HG03060 (cell line): ENCODE measurements around the gene RAD51B.
"Not testable (repeated sequence)": the region's sequence is repeated elsewhere in the genome, so short reads cannot be mapped to it uniquely, and the experiment has no call there.

ENCODE experiments used
- ATAC-seq: cut with Tn5 transposase; IDR thresholded peaks from one replicate; pipeline ENCODE4 v1.9.1; 2021; ENCODE audit warnings: low read depth, moderate number of reproducible peaks; ENCODE audit not compliant: unreplicated experiment

Gene RAD51B

GRCh38 chr14:68015356-68016254 lies 196.0 kb downstream of the RAD51B start:
- no peak for ATAC-seq

DNA sequence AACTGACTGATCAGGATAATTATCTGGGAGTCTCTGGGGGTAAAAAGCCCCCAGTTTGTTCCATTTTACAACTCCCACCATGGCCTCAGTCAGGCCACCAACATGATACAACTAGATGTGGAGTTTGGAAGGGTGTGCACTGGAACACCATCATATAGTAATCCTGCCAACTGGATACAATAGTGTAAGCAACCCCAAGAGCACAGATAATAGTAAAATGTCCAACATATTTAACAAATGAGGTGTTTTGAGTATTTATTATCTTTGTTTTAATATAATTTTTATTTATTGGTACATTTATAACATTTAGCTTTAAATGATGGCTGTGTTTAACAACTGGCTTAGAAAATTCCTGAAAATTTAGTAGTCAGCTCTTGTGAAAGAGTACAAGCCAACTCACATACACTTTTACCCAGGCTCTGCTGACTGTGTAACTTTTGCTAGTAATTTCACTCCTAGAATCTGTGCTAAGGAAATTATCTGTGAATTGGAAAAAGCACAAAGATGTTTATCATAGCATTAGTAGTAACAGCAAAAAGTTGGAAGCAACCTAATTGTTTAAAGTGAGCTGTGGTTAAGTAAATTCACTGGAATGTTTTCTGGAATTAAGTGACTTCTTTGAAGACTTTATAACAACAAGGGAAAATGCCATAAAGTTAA lies 196.8 kb downstream of the RAD51B start:
- ATAC-seq: no peak

- no peak for ATAC-seq
These were observed 199.0 kb downstream of the RAD51B start for GRCh38 chr14:68018598-68018997.

GRCh38 chr14:68020493-68020892 lies 200.9 kb downstream of the RAD51B start:
- no peak for ATAC-seq

DNA sequence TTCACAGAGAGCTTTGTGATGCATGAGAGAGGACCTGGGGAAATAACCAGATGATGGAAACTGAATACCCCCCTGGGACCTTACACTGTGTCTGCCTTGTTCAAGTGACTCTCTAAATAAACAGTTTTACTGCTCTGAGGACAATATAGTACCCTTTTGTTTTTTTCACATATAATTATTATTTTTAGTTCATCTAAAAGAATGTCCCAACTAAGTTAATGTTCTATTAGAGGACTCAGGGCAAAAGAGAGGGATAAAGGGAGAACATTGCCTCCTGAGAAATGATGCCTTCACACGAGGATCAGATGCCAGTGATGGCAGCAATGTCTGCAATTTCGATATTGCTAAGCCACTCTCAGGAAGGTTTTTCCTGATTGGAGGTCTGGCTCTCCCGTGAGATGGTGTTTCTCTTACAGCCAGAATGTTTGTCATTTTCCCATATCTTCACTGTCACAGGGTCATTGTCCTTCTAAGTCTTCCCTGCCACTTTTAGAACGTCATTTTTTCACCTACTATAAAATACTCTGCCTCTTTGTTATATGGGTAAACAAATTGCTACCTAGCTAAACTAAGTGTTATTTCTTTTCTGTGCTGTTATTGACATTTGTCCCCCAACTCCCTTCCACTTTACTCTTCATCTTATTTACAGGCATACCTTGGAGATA lies 201.6 kb downstream of the RAD51B start:
- ATAC-seq: no peak

- no peak for ATAC-seq
These were observed 207.7 kb downstream of the RAD51B start for GRCh38 chr14:68027276-68027675.

DNA sequence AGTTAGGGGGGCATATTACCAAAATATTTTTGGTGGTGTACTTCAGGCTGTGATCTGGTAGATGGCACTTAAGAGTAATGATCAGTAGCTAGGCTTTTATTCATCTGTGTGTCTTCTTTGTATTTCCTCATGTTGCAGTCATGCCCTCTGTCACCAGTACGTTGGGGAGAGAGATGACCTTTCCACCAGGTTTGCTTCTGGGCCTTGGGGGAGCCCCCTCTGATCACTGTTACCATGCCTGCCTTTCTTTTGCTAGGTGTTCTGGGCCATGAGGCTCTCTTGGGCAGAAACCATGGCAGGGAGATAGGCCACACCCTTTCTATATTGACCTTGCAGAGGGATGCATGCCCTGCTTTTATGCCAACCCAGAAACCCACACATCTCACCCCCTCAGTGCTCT lies 208.5 kb downstream of the RAD51B start:
- ATAC-seq: no peak

- not testable (repeated sequence) for ATAC-seq
These were observed 211.4 kb downstream of the RAD51B start for GRCh38 chr14:68031011-68031410.

- no peak for ATAC-seq
These were observed 212.6 kb downstream of the RAD51B start for GRCh38 chr14:68032154-68032553.

GRCh38 chr14:68033336-68033932 lies 213.9 kb downstream of the RAD51B start:
- no peak for ATAC-seq

GRCh38 chr14:68034896-68035295 lies 215.3 kb downstream of the RAD51B start:
- no peak for ATAC-seq

GRCh38 chr14:68036202-68036601 lies 216.6 kb downstream of the RAD51B start:
- ATAC-seq: no peak

GRCh38 chr14:68039593-68039992 lies 220.0 kb downstream of the RAD51B start:
- no peak for ATAC-seq

DNA sequence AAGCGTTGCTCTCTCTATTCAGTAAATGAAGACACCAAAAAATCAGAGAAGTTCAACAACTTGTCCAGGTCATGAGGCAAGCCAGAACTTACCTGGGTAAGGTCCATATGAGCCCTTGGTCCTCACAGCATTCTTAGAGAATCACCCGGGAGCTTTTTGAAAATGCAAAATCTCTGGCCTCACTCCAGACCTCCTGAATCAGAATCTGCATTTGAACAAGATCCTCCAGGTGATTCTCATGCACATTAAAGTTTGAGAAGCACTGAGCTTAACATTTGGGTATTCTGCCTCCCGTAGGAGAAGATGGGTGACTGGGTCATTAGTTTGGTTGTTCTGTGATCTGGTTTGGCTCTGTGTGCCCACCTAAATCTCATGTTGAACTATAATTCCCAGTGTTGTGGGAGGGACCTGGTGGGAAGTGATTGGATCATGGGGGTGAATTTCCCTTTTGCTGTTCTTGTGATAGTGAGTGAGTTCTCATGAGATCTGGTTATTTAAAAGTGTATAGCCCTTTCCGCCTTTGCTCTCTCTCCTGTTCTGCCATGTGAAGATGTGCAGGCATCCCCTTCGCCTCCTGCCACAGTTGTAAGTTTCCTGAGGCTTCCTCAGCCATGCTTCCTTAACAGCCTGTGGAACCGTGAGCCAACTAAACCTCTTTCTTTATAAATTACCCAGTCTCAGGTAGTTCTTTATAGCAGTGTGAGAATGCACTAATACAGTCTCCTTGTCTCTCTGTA lies 221.2 kb downstream of the RAD51B start:
- no peak for ATAC-seq

DNA sequence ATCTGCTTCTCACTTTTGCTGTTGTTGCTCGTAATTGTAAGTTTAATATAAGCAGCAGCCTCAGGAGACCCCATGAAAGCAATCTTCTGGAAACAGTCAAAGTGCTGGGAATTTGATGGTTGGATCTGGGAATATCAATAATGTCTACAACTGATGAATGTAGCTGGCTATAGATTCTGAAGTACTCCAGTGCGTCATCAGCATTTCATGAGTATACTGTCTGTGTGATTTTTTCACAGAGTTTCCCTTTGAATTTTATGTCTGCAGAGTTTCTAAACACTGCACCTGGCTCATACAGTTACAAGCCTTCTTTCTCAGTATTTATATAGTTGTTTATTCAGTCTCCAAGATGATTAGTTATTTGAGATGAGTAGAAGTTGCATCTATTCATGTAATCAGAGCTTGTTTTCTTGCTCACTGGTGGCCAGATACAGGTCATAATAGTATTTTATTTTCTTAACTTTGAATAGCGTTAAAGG lies 222.3 kb downstream of the RAD51B start:
- ATAC-seq: no peak

DNA sequence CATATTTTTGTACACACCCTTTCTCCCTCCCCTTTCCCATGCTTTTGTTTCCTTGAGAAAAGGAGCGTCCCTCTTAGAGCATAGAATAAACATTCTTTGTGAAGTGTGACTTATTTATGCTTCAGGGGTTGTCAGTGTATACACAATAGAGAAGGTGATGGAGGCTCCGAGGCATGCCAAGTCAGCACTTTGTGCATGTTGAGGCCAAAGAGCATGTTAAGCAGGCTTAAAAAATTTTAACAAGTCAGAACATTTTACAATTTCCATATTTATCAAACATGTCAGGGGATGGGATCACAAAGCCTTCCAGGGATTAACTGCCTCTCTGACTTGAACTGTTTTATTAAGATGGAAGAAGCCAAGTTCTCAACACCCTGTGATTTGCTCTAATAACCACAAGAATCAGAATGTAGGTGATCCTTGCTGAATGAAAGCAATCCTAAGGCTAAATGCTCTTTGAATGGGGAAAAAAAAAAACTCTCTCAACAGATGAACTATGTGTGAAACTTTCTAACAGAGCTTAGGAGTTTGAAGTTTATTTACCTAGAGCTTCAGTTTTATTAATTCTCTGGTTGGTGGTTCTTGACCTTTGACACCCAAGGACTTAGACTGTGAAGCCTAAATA lies 223.1 kb downstream of the RAD51B start:
- ATAC-seq: no peak

GRCh38 chr14:68043752-68044151 lies 224.2 kb downstream of the RAD51B start:
- ATAC-seq: no peak

DNA sequence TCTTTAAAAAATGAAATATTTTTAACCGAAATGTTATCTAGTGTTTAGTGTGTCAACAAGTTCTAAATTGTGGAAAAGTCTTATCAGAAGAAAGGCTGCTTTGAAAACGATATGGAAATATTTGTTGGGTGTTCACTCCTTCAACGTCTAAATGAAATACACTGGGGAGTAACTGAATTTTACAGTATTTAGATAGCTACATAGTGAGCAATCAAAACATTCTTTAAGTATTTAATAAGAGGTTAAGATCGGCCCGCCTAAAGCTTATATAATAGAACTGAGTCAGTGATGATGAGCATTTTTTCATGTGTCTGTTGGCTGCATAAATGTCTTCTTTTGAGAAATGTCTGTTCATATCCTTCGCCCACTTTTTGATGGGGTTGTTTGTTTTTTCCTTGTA lies 228.3 kb downstream of the RAD51B start:
- ATAC-seq: no peak

GRCh38 chr14:68048815-68049214 lies 229.2 kb downstream of the RAD51B start:
- not testable (repeated sequence) for ATAC-seq

- no peak for ATAC-seq
These were observed 230.6 kb downstream of the RAD51B start for GRCh38 chr14:68050177-68050576.
